ENCODE measurements around the gene CISD3.

CISD3 gene

DNA sequence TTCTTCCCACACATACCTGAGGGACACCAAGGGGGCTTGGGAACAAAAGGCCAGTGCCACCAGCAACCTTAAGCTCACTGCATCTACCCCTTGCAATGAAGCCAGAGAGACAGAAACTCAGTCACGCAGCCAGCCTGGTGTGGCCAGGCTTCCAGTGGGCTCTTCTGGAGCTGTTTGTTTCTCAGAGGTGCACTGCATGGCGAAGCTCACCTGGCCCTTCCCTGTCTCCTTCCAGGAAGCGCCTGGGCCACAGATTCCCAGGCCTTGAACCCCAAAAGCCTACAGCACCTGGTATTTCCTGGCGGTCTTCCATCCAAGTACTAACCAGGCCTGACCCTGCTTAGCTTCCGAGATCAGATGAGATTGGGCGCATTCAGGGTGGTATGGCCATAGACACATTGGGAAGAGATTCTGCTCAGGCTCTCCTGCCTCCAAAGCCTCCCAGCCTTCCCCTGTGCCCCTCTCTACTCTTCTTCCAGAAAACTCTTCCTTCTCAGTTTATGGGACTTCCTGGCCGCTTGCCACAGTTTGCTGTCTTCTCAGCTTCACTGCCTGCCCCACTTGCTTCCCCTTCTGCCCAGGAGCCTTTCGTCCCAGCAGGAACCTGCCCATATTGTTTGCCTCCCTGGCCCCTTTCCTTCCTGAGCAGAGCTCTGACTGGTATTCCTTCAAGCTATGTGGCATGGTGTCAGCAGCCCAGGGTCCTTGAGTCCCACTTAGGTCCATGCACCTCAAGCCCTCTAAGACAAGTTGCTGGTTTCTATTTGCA is 1.6 kb downstream of the CISD3 start:
- H3K27ac ChIP-seq (ENCODE audit: low read length) = peak overlapping the region; percentile 83
- H3K27me3 ChIP-seq (ENCODE audit: low read depth, low read length) = no peaks in the 10 kb centered on the region
- H3K4me1 ChIP-seq (ENCODE audit: control insufficient read depth in 1 of 2, insufficient read depth in 2 of 2, low read length in 2 of 2) = peaks cover 15 to 51% of the 10 kb centered on the region in 2 donors
- peak overlapping the region in 1 of 2 donors; percentile 93 for H3K4me3 ChIP-seq (ENCODE audit: low read depth in 1 of 2, low read length in 2 of 2)
- H3K36me3 ChIP-seq (ENCODE audit: control insufficient read depth in 1 of 2, insufficient read depth in 2 of 2, low read length in 2 of 2) = peaks cover 10 to 15% of the 10 kb centered on the region in 2 donors
- no peaks in the 10 kb centered on the region for H3K9me3 ChIP-seq (ENCODE audit: control insufficient read depth in 1 of 2, low read length in 2 of 2)

- Histone ChIP-seq H3K27ac (ENCODE audit: low read length) (peak overlapping the region; percentile 14), H3K4me1 (ENCODE audit: control insufficient read depth in 1 of 2, insufficient read depth in 2 of 2, low read length in 2 of 2) (peaks cover 15 to 51% of the 10 kb centered on the region in 2 donors), H3K9me3 (ENCODE audit: control insufficient read depth in 1 of 2, low read length in 2 of 2) (no peaks in the 10 kb centered on the region), H3K27me3 (ENCODE audit: low read depth, low read length) (no peaks in the 10 kb centered on the region), H3K36me3 (ENCODE audit: control insufficient read depth in 1 of 2, insufficient read depth in 2 of 2, low read length in 2 of 2) (peaks cover 10 to 20% of the 10 kb centered on the region in 2 donors), H3K4me3 (ENCODE audit: low read depth in 1 of 2, low read length in 2 of 2) (no peak overlapping the region)
Measured at GRCh38 chr17:38732376-38733281, 2.5 kb downstream of the CISD3 start.

DNA sequence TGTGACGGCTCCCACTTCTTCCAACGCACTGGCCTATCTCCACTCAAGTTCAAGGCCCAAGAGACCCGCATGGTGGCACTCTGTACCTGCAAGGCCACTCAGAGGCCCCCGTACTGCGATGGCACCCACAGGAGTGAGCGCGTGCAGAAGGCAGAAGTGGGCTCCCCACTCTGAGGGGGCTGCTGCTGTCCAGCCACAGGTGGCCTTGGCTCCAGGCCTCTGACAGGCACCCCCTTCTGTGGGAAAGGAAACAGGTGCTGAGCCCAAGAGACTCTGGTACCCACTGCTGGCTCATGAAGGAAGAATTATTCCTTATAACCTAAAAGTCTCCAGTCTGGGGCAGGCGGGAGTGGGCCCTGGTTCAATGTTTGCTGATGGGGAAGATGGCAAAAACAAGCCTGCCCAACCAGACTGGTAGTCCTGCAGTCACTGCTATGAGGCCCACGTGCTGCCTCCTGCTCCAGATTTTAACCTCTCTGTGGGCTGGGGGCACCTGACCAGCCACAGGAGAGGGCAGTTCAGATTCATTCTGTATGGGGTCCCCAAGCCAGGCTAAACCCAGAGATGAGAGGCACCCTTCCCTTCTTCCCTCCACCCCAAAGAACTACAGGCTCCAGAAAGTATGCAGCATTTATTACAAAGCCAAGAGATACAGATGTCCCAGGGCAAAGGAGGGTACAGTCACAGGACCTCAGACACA is 3.3 kb downstream of the CISD3 start:
- no peak overlapping the region for H3K27ac ChIP-seq (ENCODE audit: low read length)
- H3K4me3 ChIP-seq (ENCODE audit: low read depth in 1 of 2, low read length in 2 of 2) = no peak overlapping the region
- H3K36me3 ChIP-seq (ENCODE audit: control insufficient read depth in 1 of 2, insufficient read depth in 2 of 2, low read length in 2 of 2) = peaks cover 10 to 28% of the 10 kb centered on the region in 2 donors
- no peaks in the 10 kb centered on the region for H3K27me3 ChIP-seq (ENCODE audit: low read depth, low read length)
- no peaks in the 10 kb centered on the region for H3K9me3 ChIP-seq (ENCODE audit: control insufficient read depth in 1 of 2, low read length in 2 of 2)
- peaks cover 15 to 48% of the 10 kb centered on the region in 2 donors for H3K4me1 ChIP-seq (ENCODE audit: control insufficient read depth in 1 of 2, insufficient read depth in 2 of 2, low read length in 2 of 2)

DNA sequence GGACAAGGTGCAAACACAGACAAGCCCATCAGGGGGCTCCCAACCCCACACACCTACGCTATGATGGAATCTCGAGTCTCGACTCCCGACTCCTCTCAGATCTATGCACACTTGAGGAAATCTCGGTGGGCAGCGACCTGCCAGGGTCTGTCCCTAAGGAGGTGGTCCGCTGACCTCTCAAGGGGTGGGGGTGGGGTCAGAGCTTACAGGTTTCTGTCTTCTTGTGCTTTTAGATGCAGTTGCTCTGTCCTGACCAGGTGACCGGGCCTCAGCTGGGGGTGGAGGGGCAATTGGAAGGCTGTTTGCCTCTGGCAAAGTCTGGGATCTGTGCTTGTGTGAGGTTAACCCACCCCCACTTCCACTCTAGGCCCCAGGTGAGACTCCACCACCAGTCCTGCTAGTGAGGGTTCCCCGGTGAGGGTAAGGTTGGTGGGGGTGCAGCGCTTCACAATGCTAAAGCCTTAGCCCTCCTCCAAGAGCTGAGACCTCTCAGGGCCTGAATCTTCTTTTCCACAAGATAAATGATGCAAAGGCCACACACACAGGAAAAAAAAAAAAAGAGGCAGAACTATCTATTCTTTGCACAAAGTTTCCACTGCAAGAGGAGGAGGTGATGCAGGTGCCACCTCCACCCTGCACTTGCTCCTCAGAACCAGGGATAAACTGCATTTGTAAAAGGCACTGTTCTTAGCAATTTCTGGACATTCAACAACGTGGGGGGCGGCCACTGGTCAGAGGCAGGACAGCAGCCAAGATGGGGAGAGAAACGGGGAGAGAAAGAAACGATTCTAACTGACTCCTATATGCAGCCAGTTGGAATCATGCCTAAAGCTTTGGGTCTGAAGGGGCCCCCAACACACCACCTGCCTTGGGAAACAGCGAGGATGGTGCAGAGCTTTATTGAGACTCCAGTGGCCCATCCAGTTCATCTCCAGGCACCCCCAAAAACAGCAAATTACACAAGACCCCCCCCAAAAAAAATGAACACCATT is 4.1 kb downstream of the CISD3 start:
- Histone ChIP-seq H3K36me3 (ENCODE audit: control insufficient read depth in 1 of 2, insufficient read depth in 2 of 2, low read length in 2 of 2) (peaks cover 10 to 36% of the 10 kb centered on the region in 2 donors), H3K27me3 (ENCODE audit: low read depth, low read length) (no peaks in the 10 kb centered on the region), H3K4me3 (ENCODE audit: low read depth in 1 of 2, low read length in 2 of 2) (no peak overlapping the region), H3K27ac (ENCODE audit: low read length) (no peak overlapping the region), H3K9me3 (ENCODE audit: control insufficient read depth in 1 of 2, low read length in 2 of 2) (no peaks in the 10 kb centered on the region), H3K4me1 (ENCODE audit: control insufficient read depth in 1 of 2, insufficient read depth in 2 of 2, low read length in 2 of 2) (peaks cover 10 to 40% of the 10 kb centered on the region in 2 donors)

- Histone ChIP-seq H3K27me3 (ENCODE audit: low read depth, low read length) (no peaks in the 10 kb centered on the region), H3K4me3 (ENCODE audit: low read depth in 1 of 2, low read length in 2 of 2) (no peak overlapping the region), H3K4me1 (ENCODE audit: control insufficient read depth in 1 of 2, insufficient read depth in 2 of 2, low read length in 2 of 2) (peaks cover 7 to 40% of the 10 kb centered on the region in 2 donors), H3K9me3 (ENCODE audit: control insufficient read depth in 1 of 2, low read length in 2 of 2) (no peaks in the 10 kb centered on the region), H3K27ac (ENCODE audit: low read length) (no peak overlapping the region), H3K36me3 (ENCODE audit: control insufficient read depth in 1 of 2, insufficient read depth in 2 of 2, low read length in 2 of 2) (peaks cover 14 to 41% of the 10 kb centered on the region in 2 donors)
Measured at GRCh38 chr17:38735161-38735997, 5.2 kb downstream of the CISD3 start.

GRCh38 chr17:38738007-38738662 is 8.0 kb downstream of the CISD3 start:
- H3K36me3 ChIP-seq (ENCODE audit: control insufficient read depth in 1 of 2, insufficient read depth in 2 of 2, low read length in 2 of 2) = peaks cover 14 to 34% of the 10 kb centered on the region in 2 donors
- peaks cover 12 to 44% of the 10 kb centered on the region in 2 donors for H3K4me1 ChIP-seq (ENCODE audit: control insufficient read depth in 1 of 2, insufficient read depth in 2 of 2, low read length in 2 of 2)
- H3K27me3 ChIP-seq (ENCODE audit: low read depth, low read length) = no peaks in the 10 kb centered on the region
- H3K9me3 ChIP-seq (ENCODE audit: control insufficient read depth in 1 of 2, low read length in 2 of 2) = no peaks in the 10 kb centered on the region
- H3K4me3 ChIP-seq (ENCODE audit: low read depth in 1 of 2, low read length in 2 of 2) = no peak overlapping the region
- no peak overlapping the region for H3K27ac ChIP-seq (ENCODE audit: low read length)

DNA sequence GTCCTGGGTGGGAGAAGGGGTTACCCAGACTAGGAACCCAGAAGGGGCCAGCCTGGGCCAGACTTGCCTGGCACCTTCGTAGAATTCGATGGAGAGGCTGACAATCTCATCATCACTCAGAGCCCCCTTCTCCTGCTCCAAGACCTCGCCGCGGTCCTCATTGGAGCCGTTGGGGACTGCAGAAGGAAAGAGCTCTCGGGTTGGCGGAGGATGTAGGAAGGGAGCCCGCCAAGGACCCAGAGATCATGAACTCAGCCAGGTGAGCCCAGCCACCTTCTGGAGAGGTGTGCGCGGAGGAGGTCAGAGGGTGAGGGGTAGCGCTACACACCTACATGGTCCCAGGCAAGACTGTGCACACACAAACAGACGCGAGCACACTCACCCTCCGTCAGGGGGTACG is 8.5 kb downstream of the CISD3 start:
- Histone ChIP-seq H3K4me1 (ENCODE audit: control insufficient read depth in 1 of 2, insufficient read depth in 2 of 2, low read length in 2 of 2) (peaks cover 12 to 49% of the 10 kb centered on the region in 2 donors), H3K4me3 (ENCODE audit: low read depth in 1 of 2, low read length in 2 of 2) (no peak overlapping the region)

GRCh38 chr17:38739305-38739704 is 9.2 kb downstream of the CISD3 start:
- Histone ChIP-seq H3K27me3 (ENCODE audit: low read depth, low read length) (no peaks in the 10 kb centered on the region), H3K36me3 (ENCODE audit: control insufficient read depth in 1 of 2, insufficient read depth in 2 of 2, low read length in 2 of 2) (peaks cover 5 to 33% of the 10 kb centered on the region in 2 donors), H3K9me3 (ENCODE audit: control insufficient read depth in 1 of 2, low read length in 2 of 2) (no peaks in the 10 kb centered on the region), H3K4me3 (ENCODE audit: low read depth in 1 of 2, low read length in 2 of 2) (no peak overlapping the region), H3K4me1 (ENCODE audit: control insufficient read depth in 1 of 2, insufficient read depth in 2 of 2, low read length in 2 of 2) (peaks cover 12 to 50% of the 10 kb centered on the region in 2 donors), H3K27ac (ENCODE audit: low read length) (no peak overlapping the region)

More for the DNA sequence above, 8.5 kb downstream of the CISD3 start:
- no peaks in the 10 kb centered on the region for H3K27me3 ChIP-seq (ENCODE audit: low read depth, low read length)
- H3K27ac ChIP-seq (ENCODE audit: low read length) = no peak overlapping the region
- H3K9me3 ChIP-seq (ENCODE audit: control insufficient read depth in 1 of 2, low read length in 2 of 2) = no peaks in the 10 kb centered on the region
- peaks cover 9 to 33% of the 10 kb centered on the region in 2 donors for H3K36me3 ChIP-seq (ENCODE audit: control insufficient read depth in 1 of 2, insufficient read depth in 2 of 2, low read length in 2 of 2)

- Histone ChIP-seq H3K27ac (ENCODE audit: low read length) (no peak overlapping the region), H3K4me3 (ENCODE audit: low read depth in 1 of 2, low read length in 2 of 2) (no peak overlapping the region), H3K27me3 (ENCODE audit: low read depth, low read length) (no peaks in the 10 kb centered on the region), H3K36me3 (ENCODE audit: control insufficient read depth in 1 of 2, insufficient read depth in 2 of 2, low read length in 2 of 2) (peaks cover 5 to 33% of the 10 kb centered on the region in 2 donors), H3K4me1 (ENCODE audit: control insufficient read depth in 1 of 2, insufficient read depth in 2 of 2, low read length in 2 of 2) (peaks cover 12 to 46% of the 10 kb centered on the region in 2 donors), H3K9me3 (ENCODE audit: control insufficient read depth in 1 of 2, low read length in 2 of 2) (no peaks in the 10 kb centered on the region)
Measured at GRCh38 chr17:38740044-38740443, 9.9 kb downstream of the CISD3 start.
